NCI-H69 (cell line): Measurements from ENCODE around the gene ABRAXAS1.
"Not testable (repeated sequence)": the region's sequence is repeated elsewhere in the genome, so short reads cannot be mapped to it uniquely, and the experiment has no call there.

Experiments
- DNase-seq: peaks from one replicate; lab custom pipeline; 2025; lab: John Stamatoyannopoulos, UW

The ABRAXAS1 gene

GRCh38 chr4:83484500-83485461 lies at the start of gene ABRAXAS1:
ABRAXAS1 (minus strand) TSS chr4:83485100; CDS start chr4:83485072, 28 bp downstream.
- DNase-seq, result peak; percentile 95

GRCh38 chr4:83527671-83528070 lies 42.8 kb upstream of the ABRAXAS1 start:
- DNase-seq, result no peak

- no peak for DNase-seq
Measured at GRCh38 chr4:83522239-83522638, 37.3 kb upstream of the ABRAXAS1 start.

GRCh38 chr4:83516042-83516772 lies 31.3 kb upstream of the ABRAXAS1 start:
- DNase-seq, result no peak

GRCh38 chr4:83510442-83510841 lies 25.5 kb upstream of the ABRAXAS1 start:
- no peak for DNase-seq

DNA sequence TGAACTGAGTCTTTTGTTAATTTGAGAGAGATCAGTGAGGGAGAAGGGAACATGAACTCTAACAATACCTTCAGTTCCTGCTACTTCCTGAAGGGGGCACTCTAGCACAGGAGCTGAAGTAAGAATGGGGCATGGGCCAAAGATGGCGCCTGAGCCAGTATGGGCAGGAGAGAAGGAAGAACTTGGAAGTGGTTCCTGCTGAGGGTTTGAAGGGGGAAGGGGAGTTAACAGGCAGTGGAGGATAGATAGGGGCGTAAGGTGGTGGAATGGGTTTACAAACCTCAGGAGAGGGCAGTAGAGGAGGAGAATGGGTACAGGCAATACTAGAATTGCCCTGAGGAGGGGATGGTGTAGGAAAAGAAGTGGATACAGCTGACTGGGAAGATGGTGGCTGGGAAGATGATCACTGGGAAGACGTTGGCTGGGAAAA lies 24.3 kb upstream of the ABRAXAS1 start:
- peak; percentile 62 for DNase-seq

GRCh38 chr4:83504996-83505395 lies 20.1 kb upstream of the ABRAXAS1 start:
- no peak for DNase-seq

- DNase-seq, result no peak
Measured at GRCh38 chr4:83504503-83504902, 19.6 kb upstream of the ABRAXAS1 start.

GRCh38 chr4:83503974-83504373 lies 19.1 kb upstream of the ABRAXAS1 start:
- no peak for DNase-seq

DNA sequence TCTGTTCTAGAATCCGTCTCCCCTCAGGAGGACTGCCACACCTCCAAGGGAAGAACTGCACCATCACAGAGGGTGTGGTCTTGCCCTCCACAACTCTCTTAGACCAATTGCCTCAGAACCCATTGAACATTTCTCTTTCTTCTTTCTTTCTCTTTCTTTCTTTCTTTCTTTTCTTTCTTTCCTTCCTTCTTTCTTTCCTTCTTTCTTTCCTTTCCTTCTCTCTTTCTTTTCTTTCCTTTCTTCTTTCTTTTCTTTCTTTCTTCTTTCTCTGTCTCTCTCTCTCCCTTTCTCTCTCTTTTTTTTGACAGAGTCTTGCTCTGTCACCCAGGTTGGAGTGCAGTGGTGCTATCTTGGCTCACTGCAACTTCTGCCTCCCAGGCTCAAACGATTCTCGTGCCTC lies 16.8 kb upstream of the ABRAXAS1 start:
- not testable (repeated sequence) for DNase-seq

- DNase-seq, result no peak
Measured at GRCh38 chr4:83498187-83498586, 13.3 kb upstream of the ABRAXAS1 start.

GRCh38 chr4:83496085-83496917 lies 11.4 kb upstream of the ABRAXAS1 start:
- not testable (repeated sequence) for DNase-seq

GRCh38 chr4:83490876-83491450 lies 6.1 kb upstream of the ABRAXAS1 start:
- peak; percentile 4 for DNase-seq

DNA sequence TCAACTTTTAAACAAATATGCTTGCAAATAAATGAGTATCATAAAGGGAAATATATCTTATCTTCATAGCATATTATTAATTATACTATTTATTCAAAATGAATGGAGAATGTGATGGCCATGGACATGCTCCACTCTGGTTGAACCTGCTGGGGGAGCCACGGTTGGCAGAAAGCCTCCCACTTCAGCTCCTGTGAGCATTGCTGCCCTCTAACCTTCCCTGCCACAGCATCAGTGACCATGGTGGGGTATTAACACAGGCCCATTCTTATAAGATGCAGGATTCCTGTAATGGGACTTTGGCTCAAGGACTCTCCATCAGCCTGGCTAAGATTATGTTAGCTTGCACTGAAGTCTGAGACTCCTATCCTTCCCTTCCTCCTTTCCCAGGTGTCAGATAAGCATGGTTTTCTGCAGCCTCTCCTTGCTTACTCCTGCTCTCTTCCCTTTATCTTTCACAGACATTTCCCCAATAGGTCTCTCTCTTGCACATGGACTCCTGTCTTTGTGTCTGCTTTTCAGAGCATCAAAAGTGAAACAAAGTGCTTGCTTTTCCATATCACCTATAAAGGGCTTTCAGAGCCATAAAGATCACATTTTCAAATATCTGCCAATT lies 4.9 kb upstream of the ABRAXAS1 start:
- no peak for DNase-seq

- DNase-seq, result no peak
Measured at GRCh38 chr4:83486457-83487129, 1.7 kb upstream of the ABRAXAS1 start.

GRCh38 chr4:83473966-83474365 lies 10.9 kb downstream of the ABRAXAS1 start:
- no peak for DNase-seq

DNA sequence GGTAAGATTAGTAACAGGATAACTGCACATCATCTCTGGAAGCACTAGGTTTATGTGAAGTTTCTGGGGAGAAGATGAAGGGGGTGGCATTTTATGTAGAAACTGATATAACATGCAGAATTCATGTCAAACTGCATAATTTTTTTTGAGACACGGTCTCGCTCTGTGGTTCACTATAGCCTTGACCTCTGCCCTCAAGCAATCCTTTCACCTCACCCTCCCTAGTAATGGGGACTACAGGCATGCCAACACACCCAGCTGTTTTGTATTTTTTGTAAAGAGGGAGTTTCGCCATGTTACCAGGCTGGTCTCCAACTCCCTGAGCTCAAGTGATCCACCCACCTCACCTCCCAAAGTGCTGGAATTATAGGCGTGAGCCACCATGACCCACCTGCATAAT lies 11.5 kb downstream of the ABRAXAS1 start:
- DNase-seq, result no peak

GRCh38 chr4:83456184-83456501 lies 28.8 kb downstream of the ABRAXAS1 start:
- DNase-seq, result no peak

- DNase-seq, result peak; percentile 97
Measured at GRCh38 chr4:83455281-83456183, 29.4 kb downstream of the ABRAXAS1 start, which contains the start of the genes HELQ and MRPS18C. HELQ (minus strand) TSS chr4:83455823; CDS start chr4:83455693, 130 bp downstream. MRPS18C (plus strand) TSS chr4:83456058; CDS start chr4:83456078, 20 bp downstream.
